Parathyroid adenoma (tissue), 2 donors: ENCODE data around the gene PTRH2.

Experiments used
- H2AFZ ChIP-seq: fragments of 300-600 bp; sonication (generic); one replicate; pipeline ENCODE4 v1.7.0; 2017; ENCODE audit warnings: antibody characterized with exemption, mild to moderate bottlenecking
- H3K27ac ChIP-seq: fragments of 300-600 bp; sonication (generic); one replicate; pipeline ENCODE4 v1.7.0; 2017
- H3K27me3 ChIP-seq: fragments of 300-600 bp; sonication (generic); one replicate; pipeline ENCODE4 v1.7.0; 2017; ENCODE audit warnings: low read length; ENCODE audit not compliant: control insufficient read depth, insufficient read depth
- H3K36me3 ChIP-seq: fragments of 300-600 bp; sonication (generic); one replicate; pipeline ENCODE4 v1.7.0; 2017; ENCODE audit warnings: low read length; ENCODE audit not compliant: control insufficient read depth, insufficient read depth
- H3K4me1 ChIP-seq: fragments of 300-600 bp; sonication (generic); one replicate; pipeline ENCODE4 v1.7.0; 2017; ENCODE audit warnings: control low read depth
- H3K4me2 ChIP-seq: fragments of 300-600 bp; sonication (generic); one replicate; pipeline ENCODE4 v1.7.0; 2017; ENCODE audit warnings: low read length
- H3K4me3 ChIP-seq: fragments of 300-600 bp; sonication (generic); one replicate; pipeline ENCODE4 v1.7.0; 2017; ENCODE audit warnings: low read depth, low read length
- H3K79me2 ChIP-seq: fragments of 300-600 bp; sonication (generic); one replicate; pipeline ENCODE4 v1.7.0; 2017; ENCODE audit warnings: control low read depth
- H3K9ac ChIP-seq: fragments of 300-600 bp; sonication (generic); one replicate; pipeline ENCODE4 v1.7.0; 2017; ENCODE audit warnings: mild to moderate bottlenecking
- H3K9me3 ChIP-seq: fragments of 300-600 bp; sonication (generic); one replicate; pipeline ENCODE4 v1.7.0; 2017; ENCODE audit warnings: low read length; ENCODE audit not compliant: control insufficient read depth
- TF ChIP-seq, protein P1 (sequence below): fragments of 300-600 bp; sonication (generic); IDR thresholded peaks from one replicate; pipeline ENCODE4 v1.7.0; 2017; ENCODE audit warnings: antibody characterized with exemption, mild to moderate bottlenecking
- donor health status: primary hyperparathyroidism.

PTRH2 gene

DNA sequence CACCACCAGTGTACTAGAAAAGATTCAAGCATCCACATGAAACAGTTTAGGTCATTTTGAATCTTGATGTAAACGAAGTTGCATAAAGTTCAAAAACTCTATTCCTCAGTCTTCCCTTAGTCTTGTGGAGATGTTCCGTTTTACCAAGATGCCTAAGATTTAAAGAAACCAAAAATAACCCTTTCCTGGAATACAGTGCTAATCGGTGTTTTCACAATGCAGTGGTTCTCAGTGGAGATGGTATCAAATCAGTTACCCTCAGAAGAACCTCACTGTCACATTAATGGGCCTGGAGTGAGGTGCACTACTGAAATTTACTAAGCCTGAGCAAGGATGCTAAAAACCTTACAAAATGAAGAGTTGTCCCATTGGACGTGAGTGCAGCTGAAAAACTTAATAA is 9.1 kb downstream of the PTRH2 start:
- Histone ChIP-seq H3K9me3 (no peaks in the 10 kb centered on the region), H3K36me3 (no peaks in the 10 kb centered on the region), H3K4me1 (no peaks in the 10 kb centered on the region), H3K27ac (no peak overlapping the region), H3K9ac (no peak overlapping the region), H2AFZ (no peak overlapping the region), H3K27me3 (no peaks in the 10 kb centered on the region), H3K4me3 (no peak overlapping the region), H3K4me2 (no peak overlapping the region), H3K79me2 (peaks cover 5% of the 10 kb centered on the region)
- TF ChIP-seq, protein P1, sequence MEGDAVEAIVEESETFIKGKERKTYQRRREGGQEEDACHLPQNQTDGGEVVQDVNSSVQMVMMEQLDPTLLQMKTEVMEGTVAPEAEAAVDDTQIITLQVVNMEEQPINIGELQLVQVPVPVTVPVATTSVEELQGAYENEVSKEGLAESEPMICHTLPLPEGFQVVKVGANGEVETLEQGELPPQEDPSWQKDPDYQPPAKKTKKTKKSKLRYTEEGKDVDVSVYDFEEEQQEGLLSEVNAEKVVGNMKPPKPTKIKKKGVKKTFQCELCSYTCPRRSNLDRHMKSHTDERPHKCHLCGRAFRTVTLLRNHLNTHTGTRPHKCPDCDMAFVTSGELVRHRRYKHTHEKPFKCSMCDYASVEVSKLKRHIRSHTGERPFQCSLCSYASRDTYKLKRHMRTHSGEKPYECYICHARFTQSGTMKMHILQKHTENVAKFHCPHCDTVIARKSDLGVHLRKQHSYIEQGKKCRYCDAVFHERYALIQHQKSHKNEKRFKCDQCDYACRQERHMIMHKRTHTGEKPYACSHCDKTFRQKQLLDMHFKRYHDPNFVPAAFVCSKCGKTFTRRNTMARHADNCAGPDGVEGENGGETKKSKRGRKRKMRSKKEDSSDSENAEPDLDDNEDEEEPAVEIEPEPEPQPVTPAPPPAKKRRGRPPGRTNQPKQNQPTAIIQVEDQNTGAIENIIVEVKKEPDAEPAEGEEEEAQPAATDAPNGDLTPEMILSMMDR = no peak

DNA sequence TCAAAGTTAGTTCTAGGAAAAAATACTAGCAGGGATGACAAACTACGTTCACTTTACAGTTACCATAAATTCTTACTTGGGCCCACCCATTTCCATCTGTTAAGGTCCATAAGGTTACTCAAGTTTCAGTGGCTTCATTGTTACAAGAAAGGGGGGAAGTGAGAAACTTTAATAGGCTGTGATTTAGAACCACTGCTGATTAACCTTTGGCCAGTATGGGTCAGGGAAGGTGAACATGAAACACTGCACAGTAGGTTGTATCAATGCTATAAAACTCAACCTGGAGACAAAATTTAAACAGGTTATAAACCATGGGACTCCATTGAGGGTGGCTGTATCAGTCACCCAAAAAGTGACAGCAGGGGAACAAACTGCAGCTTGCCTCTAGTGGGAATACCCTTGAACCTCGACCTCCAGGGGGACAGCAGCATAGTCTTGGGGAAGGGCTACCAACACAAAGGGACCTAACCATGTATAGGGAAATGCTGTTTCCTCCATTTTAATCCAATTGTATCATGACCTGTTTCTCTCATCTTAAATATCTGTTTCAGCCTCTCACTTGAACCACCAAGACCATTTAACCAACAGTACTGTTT is 10.4 kb downstream of the PTRH2 start:
- Histone ChIP-seq H3K27ac (no peak overlapping the region), H3K4me1 (no peaks in the 10 kb centered on the region), H3K36me3 (no peaks in the 10 kb centered on the region), H3K9me3 (no peaks in the 10 kb centered on the region), H2AFZ (no peak overlapping the region), H3K4me3 (no peak overlapping the region), H3K27me3 (no peaks in the 10 kb centered on the region), H3K9ac (no peak overlapping the region), H3K4me2 (no peak overlapping the region), H3K79me2 (peaks cover 5% of the 10 kb centered on the region)
- TF ChIP-seq, protein P1 = no peak

DNA sequence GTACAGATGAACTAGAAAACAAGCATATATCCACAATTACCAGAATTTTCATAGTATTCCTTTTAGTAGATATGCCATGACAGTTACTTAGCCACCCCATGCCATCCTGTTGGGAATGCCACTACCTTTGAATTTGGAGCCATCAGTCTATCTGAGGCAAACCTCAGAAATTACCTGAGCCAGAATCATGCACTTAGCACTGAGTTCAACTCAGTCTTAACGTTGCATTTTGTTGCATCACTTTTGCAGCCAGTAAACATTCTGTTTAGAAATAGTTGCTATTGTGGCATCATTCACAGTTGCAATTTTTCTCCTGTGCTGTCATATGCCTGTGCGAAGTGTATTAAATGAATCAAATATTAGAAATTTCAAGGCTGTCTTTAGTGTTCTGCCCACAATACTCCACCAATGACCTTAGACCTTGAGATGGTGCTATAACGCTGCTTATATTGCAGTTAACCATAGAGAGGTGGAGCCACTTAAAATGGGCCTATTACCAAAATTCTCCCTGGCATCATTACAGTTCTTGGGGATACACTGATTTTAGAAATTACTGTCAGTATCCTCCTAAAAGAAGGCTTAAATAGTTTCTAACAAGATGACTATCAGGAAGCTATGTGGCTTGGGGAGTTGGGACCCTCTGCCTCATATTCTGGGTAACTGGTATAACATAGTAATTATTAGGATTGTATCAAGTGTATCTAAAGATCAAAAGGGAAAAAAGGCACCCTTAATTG is 11.1 kb downstream of the PTRH2 start:
- TF ChIP-seq, protein P1 = no peak
- H3K27ac ChIP-seq = no peak overlapping the region
- H3K4me2 ChIP-seq = no peak overlapping the region
- peaks cover 5% of the 10 kb centered on the region for H3K79me2 ChIP-seq
- H3K27me3 ChIP-seq = no peaks in the 10 kb centered on the region
- no peaks in the 10 kb centered on the region for H3K9me3 ChIP-seq
- no peaks in the 10 kb centered on the region for H3K36me3 ChIP-seq
- no peak overlapping the region for H3K4me3 ChIP-seq
- H3K4me1 ChIP-seq = no peaks in the 10 kb centered on the region
- H3K9ac ChIP-seq = no peak overlapping the region
- H2AFZ ChIP-seq = no peak overlapping the region

DNA sequence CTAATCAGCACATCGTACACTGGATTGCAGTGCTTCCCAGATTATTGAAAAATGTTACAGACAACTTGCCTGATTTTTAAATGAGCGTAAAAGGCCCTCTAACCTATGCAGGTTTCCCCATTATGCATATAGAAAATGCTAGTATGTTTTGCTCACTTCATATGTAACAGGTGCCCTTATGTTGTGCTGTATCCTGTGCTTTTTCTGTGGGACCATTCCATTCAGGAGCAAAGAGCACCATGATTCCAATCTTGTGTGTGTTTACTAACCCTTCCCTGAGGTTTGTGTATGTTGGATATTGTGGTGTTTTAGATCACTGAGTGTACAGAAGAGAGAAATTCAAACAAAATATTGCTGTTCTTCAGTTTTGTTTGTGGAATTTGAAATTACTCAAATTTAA is 12.9 kb downstream of the PTRH2 start:
- TF ChIP-seq, protein P1 = no peak

DNA sequence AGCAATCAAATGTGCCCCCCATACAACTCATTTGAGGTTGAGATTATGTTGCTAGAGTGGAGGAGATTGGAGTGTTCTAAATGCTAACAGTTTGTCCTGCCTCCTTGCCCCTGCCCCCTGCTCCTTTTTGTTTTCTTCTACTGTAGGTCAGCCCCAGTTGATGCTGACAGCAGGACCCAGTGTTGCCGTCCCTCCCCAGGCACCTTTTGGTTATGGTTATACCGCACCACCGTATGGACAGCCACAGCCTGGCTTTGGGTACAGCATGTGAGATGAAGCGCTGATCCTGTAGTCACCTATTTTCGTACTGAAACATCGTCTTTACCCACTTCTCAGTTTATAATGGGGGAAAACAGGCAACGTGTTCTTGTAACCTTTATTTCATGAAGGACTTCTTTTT is 13.6 kb downstream of the PTRH2 start:
- TF ChIP-seq, protein P1 = no peak
- Histone ChIP-seq H3K9ac (no peak overlapping the region), H3K4me2 (no peak overlapping the region), H3K36me3 (no peaks in the 10 kb centered on the region), H2AFZ (no peak overlapping the region), H3K4me3 (no peak overlapping the region), H3K9me3 (no peaks in the 10 kb centered on the region), H3K27me3 (no peaks in the 10 kb centered on the region), H3K27ac (no peak overlapping the region), H3K4me1 (no peaks in the 10 kb centered on the region), H3K79me2 (peaks cover under 1% of the 10 kb centered on the region)

More for the DNA sequence above, 12.9 kb downstream of the PTRH2 start:
- no peaks in the 10 kb centered on the region for H3K27me3 ChIP-seq
- no peak overlapping the region for H3K4me2 ChIP-seq
- H3K9me3 ChIP-seq = no peaks in the 10 kb centered on the region
- H3K79me2 ChIP-seq = peaks cover 5% of the 10 kb centered on the region
- no peak overlapping the region for H2AFZ ChIP-seq
- no peak overlapping the region for H3K9ac ChIP-seq
- H3K36me3 ChIP-seq = no peaks in the 10 kb centered on the region
- no peak overlapping the region for H3K4me3 ChIP-seq
- H3K27ac ChIP-seq = no peak overlapping the region
- no peaks in the 10 kb centered on the region for H3K4me1 ChIP-seq
